SK-N-MC (cell line): Measurements from ENCODE around the gene TLX2.

Experiments used
- EZH2 ChIP-seq: fragments of 200-600 bp; sonication (generic); IDR thresholded peaks from one replicate; pipeline ENCODE4 v1.6.1; 2017; ENCODE audit warnings: antibody characterized with exemption
- FOXP2 ChIP-seq: optimal IDR thresholded peaks from 2 replicates; pipeline ENCODE3; 2011; ENCODE audit warnings: mild to moderate bottlenecking, moderate library complexity; ENCODE audit not compliant: insufficient read depth; ENCODE audit errors: extremely low read length, control extremely low read depth
- POLR2AphosphoS5 ChIP-seq: IDR thresholded peaks from 2 replicates; pipeline ENCODE4 v1.6.1; 2012; ENCODE audit warnings: mild to moderate bottlenecking, low read depth, low read length, borderline replicate concordance

GRCh38 chr2:74537140-74537539 lies 22.9 kb downstream of the TLX2 start:
- no peak for TF ChIP-seq POLR2AphosphoS5
- TF ChIP-seq EZH2 = no peak
- TF ChIP-seq FOXP2 = no peak
